OCI-LY1 (cell line): ENCODE measurements around the gene ZDHHC1.

Experiments used
- H2AFZ ChIP-seq: fragments of 200-600 bp; sonication (generic), shearing (Covaris generic); 2 replicates; pipeline ENCODE4 v1.6.0; 2014; ENCODE audit warnings: antibody characterized with exemption, mild to moderate bottlenecking, low read length
- H3F3A ChIP-seq: fragments of 200-600 bp; sonication (generic), shearing (Covaris generic); 2 replicates; pipeline ENCODE4 v1.6.0; 2014; ENCODE audit warnings: mild to moderate bottlenecking, antibody characterized with exemption, low read length, moderate library complexity; ENCODE audit not compliant: insufficient read depth
- H3K27ac ChIP-seq: fragments of 200-600 bp; sonication (generic); 2 replicates; pipeline ENCODE4 v1.5.1; 2014; ENCODE audit warnings: low read length, mixed run types, mild to moderate bottlenecking, low read depth; ENCODE audit not compliant: poor library complexity, severe bottlenecking
- H3K27me3 ChIP-seq: fragments of 200-600 bp; sonication (generic); 2 replicates; pipeline ENCODE4 v1.6.0; 2014; ENCODE audit warnings: antibody characterized with exemption, mild to moderate bottlenecking, low read length, moderate library complexity; ENCODE audit not compliant: insufficient read depth
- H3K36me3 ChIP-seq: fragments of 200-600 bp; sonication (generic); 2 replicates; pipeline ENCODE4 v1.6.1; 2014; ENCODE audit warnings: mild to moderate bottlenecking, antibody characterized with exemption, low read length, moderate library complexity, mixed read lengths; ENCODE audit not compliant: insufficient read depth
- H3K4me1 ChIP-seq: fragments of 200-600 bp; sonication (generic); 2 replicates; pipeline ENCODE4 v1.5.1; 2014; ENCODE audit warnings: mild to moderate bottlenecking, low read length, moderate library complexity; ENCODE audit not compliant: insufficient read depth, severe bottlenecking
- H3K4me2 ChIP-seq: fragments of 200-600 bp; sonication (generic), shearing (Covaris generic); 2 replicates; pipeline ENCODE4 v1.6.1; 2014; ENCODE audit warnings: low read length
- H3K4me3 ChIP-seq: fragments of 200-600 bp; sonication (generic); 2 replicates; pipeline ENCODE4 v1.5.1; 2014; ENCODE audit warnings: low read length, low read depth, mild to moderate bottlenecking, mixed read lengths; ENCODE audit not compliant: poor library complexity, severe bottlenecking
- H3K79me2 ChIP-seq: fragments of 200-600 bp; shearing (Covaris generic); 2 replicates; pipeline ENCODE4 v1.6.1; 2016; ENCODE audit warnings: mixed run types, low read length, mixed read lengths; ENCODE audit not compliant: insufficient read depth
- H3K9ac ChIP-seq: fragments of 200-600 bp; sonication (generic), shearing (Covaris generic); 2 replicates; pipeline ENCODE4 v1.6.1; 2014; ENCODE audit warnings: mild to moderate bottlenecking, low read length, mixed read lengths
- H3K9me2 ChIP-seq: fragments of 200-600 bp; sonication (generic), shearing (Covaris generic); 2 replicates; pipeline ENCODE4 v1.6.1; 2014; ENCODE audit warnings: low read depth, mild to moderate bottlenecking, low read length, mixed read lengths
- H3K9me3 ChIP-seq: fragments of 200-600 bp; shearing (Covaris generic); 2 replicates; pipeline ENCODE4 v1.6.1; 2014; ENCODE audit warnings: low read length, mixed read lengths
- H4K20me1 ChIP-seq: fragments of 200-600 bp; sonication (generic), shearing (Covaris generic); 2 replicates; pipeline ENCODE4 v1.6.0; 2016; ENCODE audit warnings: mild to moderate bottlenecking, low read length; ENCODE audit not compliant: insufficient read depth
- CTCF ChIP-seq: fragments of 200-600 bp; sonication (generic), shearing (Covaris generic); IDR thresholded peaks from 2 replicates; pipeline ENCODE4 v1.5.1; 2017; ENCODE audit warnings: mild to moderate bottlenecking, antibody characterized with exemption, low read length, moderate library complexity, mixed read lengths
- EZH2 ChIP-seq: fragments of 200-600 bp; sonication (generic), shearing (Covaris generic); IDR thresholded peaks from 2 replicates; pipeline ENCODE4 v1.8.0; 2017; ENCODE audit warnings: borderline replicate concordance, mixed run types, mild to moderate bottlenecking, antibody characterized with exemption, low read length, moderate library complexity, mixed read lengths

Gene ZDHHC1

GRCh38 chr16:67411339-67411738, 4.9 kb downstream of the ZDHHC1 start:
- TF ChIP-seq EZH2, result no peak
- TF ChIP-seq CTCF, result no peak
- Histone ChIP-seq H3K4me3 (no peak overlapping the region), H3F3A (no peaks in the 10 kb centered on the region), H3K9ac (no peak overlapping the region), H3K4me2 (no peak overlapping the region), H3K9me3 (no peaks in the 10 kb centered on the region), H3K36me3 (no peaks in the 10 kb centered on the region), H3K79me2 (no peaks in the 10 kb centered on the region), H2AFZ (no peak overlapping the region), H3K27ac (no peak overlapping the region), H3K27me3 (no peaks in the 10 kb centered on the region), H4K20me1 (no peaks in the 10 kb centered on the region), H3K4me1 (peaks cover 6% of the 10 kb centered on the region), H3K9me2 (no peaks in the 10 kb centered on the region)

GRCh38 chr16:67409631-67410030, 6.6 kb downstream of the ZDHHC1 start:
- H3K36me3 ChIP-seq, result no peaks in the 10 kb centered on the region
- H3K4me1 ChIP-seq, result no peaks in the 10 kb centered on the region
- no peak overlapping the region for H2AFZ ChIP-seq
- no peak for TF ChIP-seq EZH2
- TF ChIP-seq CTCF, result no peak
- no peak overlapping the region for H3K4me3 ChIP-seq
- H3K9me2 ChIP-seq, result no peaks in the 10 kb centered on the region
- H3K79me2 ChIP-seq, result no peaks in the 10 kb centered on the region
- no peaks in the 10 kb centered on the region for H3K27me3 ChIP-seq
- no peak overlapping the region for H3K4me2 ChIP-seq
- no peaks in the 10 kb centered on the region for H3K9me3 ChIP-seq
- H3K27ac ChIP-seq, result no peak overlapping the region
- H4K20me1 ChIP-seq, result no peaks in the 10 kb centered on the region
- H3F3A ChIP-seq, result no peaks in the 10 kb centered on the region
- H3K9ac ChIP-seq, result no peak overlapping the region

DNA sequence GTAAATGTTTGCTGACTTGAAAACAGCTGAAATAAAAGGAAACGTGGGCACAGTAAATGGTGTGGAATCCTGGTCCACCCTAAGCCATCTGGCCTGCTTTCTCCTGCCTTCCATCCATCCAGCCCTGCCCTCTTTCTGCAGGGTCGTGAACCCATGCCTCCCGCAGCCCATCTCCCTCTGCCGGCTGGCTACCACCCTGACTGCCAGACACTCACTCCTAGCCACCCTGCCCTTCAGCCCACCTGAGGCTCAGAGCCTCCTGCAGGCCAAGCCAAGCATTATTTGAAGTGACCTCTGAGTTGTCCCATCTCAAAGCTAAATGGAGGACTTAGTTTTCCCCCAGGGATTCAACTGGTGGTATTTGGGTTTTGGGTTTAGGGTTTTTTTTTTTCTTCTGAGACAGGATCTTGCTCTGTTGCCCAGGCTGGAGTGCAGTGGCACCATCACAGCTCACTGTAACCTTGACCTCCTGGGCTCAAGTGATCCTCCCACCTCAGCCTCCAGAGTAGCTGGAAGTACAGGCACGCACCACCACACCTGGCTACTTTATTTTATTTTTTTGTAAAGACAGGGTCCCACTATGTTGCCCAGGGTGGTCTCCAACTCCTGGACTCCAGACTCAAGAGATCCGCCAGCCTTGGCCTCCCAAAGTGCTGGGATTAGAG, 8.4 kb downstream of the ZDHHC1 start:
- Histone ChIP-seq H3K79me2 (no peaks in the 10 kb centered on the region), H3K9ac (no peak overlapping the region), H3K9me3 (no peaks in the 10 kb centered on the region), H3K36me3 (no peaks in the 10 kb centered on the region), H3K27ac (no peak overlapping the region), H3K4me2 (no peak overlapping the region), H2AFZ (no peak overlapping the region), H3K27me3 (no peaks in the 10 kb centered on the region; the same call in 1 of the 2 replicates), H3K4me3 (no peak overlapping the region), H3K9me2 (no peaks in the 10 kb centered on the region), H4K20me1 (no peaks in the 10 kb centered on the region), H3K4me1 (no peaks in the 10 kb centered on the region), H3F3A (no peaks in the 10 kb centered on the region)
- TF ChIP-seq CTCF (no peak), EZH2 (no peak)
